ENCODE results near the gene STPG1.
"Not testable (repeated sequence)": the region's sequence is repeated elsewhere in the genome, so short reads cannot be mapped to it uniquely, and the experiment has no call there.

The STPG1 gene

DNA sequence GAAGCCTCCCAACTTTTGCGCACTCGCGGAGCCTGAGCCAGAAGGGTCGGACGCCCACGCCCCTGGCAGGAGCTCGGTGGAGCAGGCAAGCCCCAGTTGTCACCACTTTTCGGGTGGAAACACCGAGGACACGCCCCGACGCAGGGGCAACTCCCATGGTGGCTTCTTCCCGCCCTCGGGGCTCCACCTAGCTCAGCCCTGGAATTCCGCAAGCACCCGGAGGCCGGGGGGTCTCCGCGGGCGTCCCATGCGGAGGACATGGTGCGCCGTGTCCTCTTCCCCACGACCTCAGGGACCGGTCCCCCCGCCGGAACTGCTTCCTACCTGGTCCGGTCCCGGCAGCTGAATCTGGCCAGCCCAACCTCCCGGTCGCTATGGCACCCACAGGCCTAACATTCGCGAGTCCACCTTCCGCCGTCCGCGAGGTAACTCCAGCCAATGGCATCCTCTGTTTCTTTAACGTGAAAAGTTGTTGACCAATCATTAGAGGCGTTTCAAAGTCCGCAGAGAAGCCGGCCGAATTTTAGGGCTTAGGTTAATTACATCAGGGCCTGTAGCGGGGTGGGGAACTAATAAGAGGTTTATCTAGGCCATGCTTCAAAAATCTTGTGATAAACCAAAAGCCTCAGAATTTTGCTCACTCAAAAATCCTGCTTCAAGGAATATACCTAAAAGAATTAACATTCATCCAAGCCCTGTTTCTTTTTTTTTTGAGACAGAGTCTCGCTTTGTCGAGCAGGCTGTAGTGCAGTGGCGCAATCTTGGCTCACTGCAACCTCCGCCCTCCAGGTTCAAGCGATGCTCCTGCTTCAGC lies at the start of gene STPG1:
Gene STPG1, minus strand, starts transcription at position 433 of the 814 bp plus-strand sequence. CDS start 12,394 bp downstream, outside the sequence.
- DNase-seq (ENCODE audit: low read depth), result peak; percentile 72

DNA sequence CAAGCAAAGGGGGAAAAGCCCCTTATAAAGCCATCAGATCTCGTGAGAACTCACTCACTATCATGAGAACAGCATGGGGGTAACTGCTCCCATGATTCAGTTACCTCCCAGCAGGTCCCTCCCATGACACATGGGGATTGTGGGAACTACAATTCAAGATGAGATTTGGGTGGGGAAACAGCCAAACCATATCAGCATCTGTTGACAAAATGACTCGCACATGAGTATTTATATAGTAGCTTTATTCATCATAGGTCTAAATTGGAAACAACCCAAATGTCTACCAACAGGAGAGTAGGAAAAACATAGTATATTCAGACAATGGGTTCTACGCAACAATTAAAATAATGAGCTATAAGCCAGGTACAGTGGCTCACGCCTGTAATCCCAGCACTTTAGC lies 48.5 kb upstream of the STPG1 start:
- not testable (repeated sequence) for DNase-seq (ENCODE audit: low read depth)

DNA sequence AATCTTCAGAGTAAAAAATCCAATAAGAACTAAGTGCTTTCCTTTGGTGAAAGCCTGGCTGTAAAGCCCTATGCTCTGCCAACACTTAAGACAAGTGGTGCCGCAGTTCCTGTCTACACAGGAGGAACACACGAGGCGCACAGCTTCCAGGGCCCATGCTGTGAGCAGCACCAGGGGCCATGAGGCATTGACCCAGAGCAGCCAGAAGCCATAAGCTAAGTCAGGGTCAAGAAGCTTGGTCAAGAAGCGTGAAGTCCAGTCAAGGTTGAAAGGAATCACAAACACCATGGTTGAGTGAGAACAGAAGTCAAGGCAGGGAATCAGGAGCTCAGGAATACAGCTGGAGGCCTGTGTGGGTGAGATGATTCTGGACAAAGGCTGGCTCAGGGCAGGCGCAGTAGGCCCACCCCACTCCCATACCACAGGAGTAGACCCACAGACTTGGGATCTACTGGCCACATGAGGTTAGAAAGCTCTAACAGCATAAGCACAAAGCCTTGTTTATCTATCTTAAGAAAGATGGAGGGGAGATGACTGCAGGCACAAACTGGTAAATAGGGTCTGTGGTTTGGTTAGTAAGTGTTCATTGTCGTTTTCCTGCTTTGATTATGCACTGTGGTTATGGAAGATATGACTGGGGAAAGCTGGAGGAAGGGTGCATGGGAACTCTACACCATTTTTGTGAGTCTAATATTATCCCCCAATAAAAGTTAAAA lies 46.1 kb upstream of the STPG1 start:
- no peak for DNase-seq (ENCODE audit: low read depth)

DNA sequence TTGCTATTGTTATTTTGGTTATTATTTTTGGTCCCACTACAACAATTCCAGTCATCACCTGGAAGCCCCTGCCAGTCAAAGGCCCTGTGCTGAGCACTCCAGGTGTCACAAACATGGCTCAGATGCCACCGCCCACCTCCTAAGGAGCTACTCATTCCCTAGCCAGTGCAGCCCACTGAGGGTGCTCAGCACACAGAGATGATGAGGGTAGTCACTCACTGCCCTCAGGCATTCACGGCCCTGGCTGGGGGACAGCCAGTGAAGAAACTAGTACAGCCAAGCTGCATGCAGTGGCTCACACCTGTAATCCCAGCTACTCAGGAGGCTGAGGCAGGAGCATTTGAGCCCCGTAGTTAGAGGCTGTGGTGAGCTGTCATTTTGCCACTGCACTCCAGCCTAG lies 44.3 kb upstream of the STPG1 start:
- DNase-seq (ENCODE audit: low read depth), result no peak

- DNase-seq (ENCODE audit: low read depth), result no peak
These were observed 41.7 kb upstream of the STPG1 start for GRCh38 chr1:24455272-24455671.

GRCh38 chr1:24454673-24455072 lies 41.1 kb upstream of the STPG1 start:
- DNase-seq (ENCODE audit: low read depth), result no peak

- no peak for DNase-seq (ENCODE audit: low read depth)
These were observed 39.4 kb upstream of the STPG1 start for GRCh38 chr1:24452922-24453485.

DNA sequence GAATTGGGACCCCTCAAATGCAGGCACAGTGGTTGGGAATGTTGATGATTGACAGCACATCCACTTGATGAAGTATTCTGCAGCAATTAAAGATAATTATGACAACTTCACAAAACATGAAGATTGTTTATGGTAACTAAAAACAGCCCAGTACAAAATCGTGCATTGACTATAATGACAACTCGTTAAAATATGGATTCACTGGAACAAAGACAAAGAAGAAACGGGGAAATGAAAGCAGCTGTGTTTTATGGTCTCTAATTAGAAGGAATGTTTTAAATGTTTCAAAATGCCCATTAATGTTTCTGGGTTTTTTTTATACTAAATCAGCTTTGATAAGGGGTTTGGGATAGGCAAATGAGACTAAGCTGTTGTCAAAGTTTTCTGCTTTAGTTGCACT lies 38.2 kb upstream of the STPG1 start:
- DNase-seq (ENCODE audit: low read depth), result no peak

GRCh38 chr1:24450857-24451397 lies 37.3 kb upstream of the STPG1 start:
- DNase-seq (ENCODE audit: low read depth), result no peak

DNA sequence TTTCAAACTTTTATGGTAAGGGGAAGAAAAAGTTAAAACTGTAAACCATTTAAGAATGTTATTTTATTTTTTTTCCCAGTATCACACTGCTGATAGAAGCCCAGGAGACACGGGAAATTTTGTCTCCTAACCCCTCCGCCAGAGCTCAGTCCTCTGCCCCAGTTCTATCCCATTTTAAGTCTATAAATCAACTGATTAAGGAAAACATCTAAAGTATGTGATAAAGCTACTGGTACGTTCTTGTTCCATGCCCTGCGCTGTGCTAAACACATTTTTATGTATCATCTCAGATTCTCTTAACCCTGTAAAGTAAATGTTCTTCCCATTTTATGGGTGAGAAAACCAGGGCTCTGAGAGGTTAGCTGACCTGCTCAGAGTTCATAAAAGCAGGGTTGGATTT lies 36.7 kb upstream of the STPG1 start:
- no peak for DNase-seq (ENCODE audit: low read depth)

- not testable (repeated sequence) for DNase-seq (ENCODE audit: low read depth)
These were observed 32.9 kb upstream of the STPG1 start for GRCh38 chr1:24446446-24446845.

GRCh38 chr1:24443241-24443656 lies 29.7 kb upstream of the STPG1 start:
- DNase-seq (ENCODE audit: low read depth), result no peak

DNA sequence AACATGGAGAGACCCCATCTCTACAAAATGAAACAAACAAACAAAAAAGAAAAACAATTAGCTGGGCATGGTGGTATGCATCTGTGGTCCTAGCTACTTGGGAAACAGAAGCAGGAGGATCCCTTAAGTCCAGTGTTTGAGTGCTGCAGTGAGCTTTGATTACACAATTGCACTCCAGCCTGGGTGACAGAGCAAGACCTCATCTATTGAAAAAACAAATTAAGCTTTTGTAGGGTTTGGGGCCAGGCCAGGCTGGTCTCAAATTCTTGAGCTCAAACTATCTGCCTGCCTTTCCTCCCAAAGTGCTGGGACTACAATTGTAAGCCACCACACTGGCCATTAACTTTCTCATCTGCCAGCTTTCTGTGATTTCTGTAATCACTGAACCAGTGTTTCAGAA lies 29.2 kb upstream of the STPG1 start:
- DNase-seq (ENCODE audit: low read depth), result no peak

GRCh38 chr1:24441996-24442668 lies 28.6 kb upstream of the STPG1 start:
- no peak for DNase-seq (ENCODE audit: low read depth)

DNA sequence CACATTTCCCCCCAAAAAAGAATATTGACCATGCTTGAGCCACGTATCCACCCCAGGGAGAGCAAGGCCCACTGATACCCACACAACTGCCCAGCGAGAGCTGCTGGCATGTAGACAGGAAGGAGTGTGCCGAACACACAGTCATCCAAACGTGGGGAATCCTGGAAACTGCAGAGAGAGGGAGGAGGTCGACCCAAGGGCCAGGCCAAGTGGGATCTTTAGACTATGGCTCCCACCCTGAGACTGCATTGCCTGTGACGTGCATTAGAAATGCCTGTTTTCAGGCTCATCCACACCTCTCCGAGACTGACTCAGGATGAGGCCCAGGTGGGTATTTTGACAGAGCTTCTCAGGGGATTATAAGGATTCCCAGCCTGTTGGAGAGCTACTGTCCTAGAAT lies 27.9 kb upstream of the STPG1 start:
- DNase-seq (ENCODE audit: low read depth), result no peak

- DNase-seq (ENCODE audit: low read depth), result no peak
These were observed 26.9 kb upstream of the STPG1 start for GRCh38 chr1:24440436-24440835.

DNA sequence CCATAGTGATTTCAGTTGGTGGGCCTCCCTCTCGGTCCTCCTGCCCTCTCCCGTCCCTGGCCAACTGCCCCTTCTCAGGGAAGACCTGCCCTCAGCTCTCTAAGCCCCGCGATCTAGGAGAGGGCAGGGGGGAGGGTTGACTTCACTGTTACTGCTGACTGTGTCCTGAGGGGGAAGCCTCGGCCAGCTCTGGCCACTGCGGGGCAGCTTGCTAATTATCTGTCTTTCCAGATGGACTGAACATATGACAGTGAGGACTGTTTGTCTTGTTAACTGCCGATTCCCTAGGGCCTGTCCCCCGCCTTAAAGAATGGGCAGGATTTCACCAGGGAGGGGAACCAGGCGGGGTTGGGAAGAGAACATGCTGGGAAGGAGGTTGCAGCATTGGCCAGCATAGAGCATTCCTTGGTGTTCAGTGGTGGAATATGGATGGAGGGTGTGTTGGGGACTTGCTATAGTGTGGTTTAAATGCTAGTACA lies 24.9 kb upstream of the STPG1 start:
- DNase-seq (ENCODE audit: low read depth), result no peak

GRCh38 chr1:24437631-24438396 lies 24.2 kb upstream of the STPG1 start:
- no peak for DNase-seq (ENCODE audit: low read depth)

DNA sequence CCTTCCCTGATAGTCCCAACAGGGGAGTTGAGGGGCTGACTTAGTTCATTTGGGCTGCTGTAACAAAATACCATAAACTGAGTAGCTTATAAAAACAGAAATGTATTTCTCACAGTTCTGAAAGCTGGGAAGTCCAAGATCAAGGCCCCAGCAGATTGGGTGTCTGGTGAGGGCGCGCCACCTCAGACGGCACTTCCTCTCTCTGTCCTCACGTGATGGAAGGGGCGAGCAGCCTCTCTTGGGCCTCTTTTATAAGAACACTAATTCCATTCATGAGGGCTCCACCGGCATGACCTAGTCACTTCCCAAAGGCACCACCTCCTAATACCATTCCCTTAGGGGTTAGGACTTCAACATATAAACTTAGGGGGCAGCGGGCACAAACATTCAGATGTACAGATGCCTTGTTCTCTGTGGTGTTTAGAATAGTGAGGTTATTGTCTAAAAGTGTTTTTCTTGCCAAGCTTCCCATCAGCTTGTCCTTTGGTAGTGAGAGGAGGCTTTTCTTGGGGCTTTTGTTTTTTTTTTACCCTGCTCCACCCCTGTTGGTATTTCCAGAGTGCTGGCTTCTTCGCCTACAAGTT lies 22.3 kb upstream of the STPG1 start:
- DNase-seq (ENCODE audit: low read depth), result no peak

DNA sequence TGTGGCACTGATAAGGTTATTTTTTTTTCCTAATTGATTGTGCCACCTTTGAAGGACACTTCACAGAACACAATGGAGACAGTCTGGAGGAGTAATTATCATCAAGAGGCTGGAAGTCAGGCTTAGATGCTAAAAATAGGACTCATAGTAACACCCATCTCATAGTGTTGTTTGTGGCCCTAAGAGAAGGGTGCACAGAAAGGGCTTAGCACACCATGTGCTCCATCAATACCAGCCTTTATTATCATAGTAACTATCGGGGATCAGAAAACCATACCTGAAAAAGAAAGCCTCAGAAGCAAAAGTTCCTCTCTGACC lies 13.9 kb upstream of the STPG1 start:
- no peak for DNase-seq (ENCODE audit: low read depth)

All from activated T-cell treated with anti-CD3 and anti-CD28 coated beads for 24 hours (primary cell).